ENCODE measurements around the gene CEP164. TPM values are rescaled to one million over a fixed set of nuclear protein-coding genes. Genes with fewer than 3 reads are reported as not detected.

CEP164 gene
- total RNA-seq, 2 experiments from 2014 or later, result 29.3 to 32.6 TPM

GRCh38 chr11:117334896-117335295, 7.2 kb downstream of the CEP164 start:
- Mint-ChIP-seq H3K27me3 (no peaks in the 10 kb centered on the region), H3K27ac (no peak overlapping the region), H3K36me3 (peaks cover 9% of the 10 kb centered on the region), H3K4me3 (no peak overlapping the region), H3K4me1 (ENCODE audit: low read depth) (peaks cover 3% of the 10 kb centered on the region), H3K9me3 (no peaks in the 10 kb centered on the region)
- intact Hi-C loops (cut with micrococcal nuclease), result no loop called here
- no peak for DNase-seq
- ChIA-PET POLR2A (no interaction called here), CTCF (no interaction called here)

GRCh38 chr11:117335399-117335798, 7.7 kb downstream of the CEP164 start:
- no peak for DNase-seq
- no peak overlapping the region for H3K27ac Mint-ChIP-seq
- ChIA-PET POLR2A (interaction anchor here (1.0 kb wide), 1 partner anchor 20 kb away, joined by 4 read pairs; the partner anchor contains the start of gene BACE1), CTCF (no interaction called here)
- H3K9me3 Mint-ChIP-seq, result no peaks in the 10 kb centered on the region
- no peak overlapping the region for H3K4me3 Mint-ChIP-seq
- peaks cover 11% of the 10 kb centered on the region for H3K36me3 Mint-ChIP-seq
- intact Hi-C loops (cut with micrococcal nuclease), result no loop called here
- no peaks in the 10 kb centered on the region for H3K4me1 Mint-ChIP-seq (ENCODE audit: low read depth)
- no peaks in the 10 kb centered on the region for H3K27me3 Mint-ChIP-seq

GRCh38 chr11:117337076-117337475, 9.4 kb downstream of the CEP164 start:
- H3K27me3 Mint-ChIP-seq, result no peaks in the 10 kb centered on the region
- no peaks in the 10 kb centered on the region for H3K4me1 Mint-ChIP-seq (ENCODE audit: low read depth)
- no peak overlapping the region for H3K27ac Mint-ChIP-seq
- CTCF ChIA-PET, result no interaction called here
- H3K4me3 Mint-ChIP-seq, result no peak overlapping the region
- no peak for DNase-seq
- H3K9me3 Mint-ChIP-seq, result no peaks in the 10 kb centered on the region
- POLR2A ChIA-PET, result no interaction called here
- peaks cover 20% of the 10 kb centered on the region for H3K36me3 Mint-ChIP-seq
- intact Hi-C loops (cut with micrococcal nuclease), result no loop called here

DNA sequence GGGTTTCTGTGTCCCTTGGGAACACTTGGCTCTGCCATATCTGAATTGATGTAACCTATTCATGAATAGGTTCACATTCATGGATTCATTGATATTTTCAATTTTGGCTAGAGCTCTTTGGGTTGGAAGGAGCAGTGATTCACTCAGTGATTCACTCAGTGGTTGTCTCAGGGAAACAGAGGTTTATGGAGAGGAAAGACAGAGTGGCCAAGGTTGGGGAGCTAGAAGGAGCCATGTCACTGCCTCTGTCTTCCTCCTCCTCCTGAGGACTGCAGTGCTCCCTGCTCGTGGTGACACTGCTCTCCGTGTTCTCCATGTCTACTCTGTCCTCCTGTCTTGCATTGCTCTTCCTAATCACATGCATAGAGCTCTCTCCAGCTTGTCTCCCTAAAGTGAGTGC, 17.4 kb downstream of the CEP164 start:
- Mint-ChIP-seq H3K9me3 (no peaks in the 10 kb centered on the region), H3K4me1 (ENCODE audit: low read depth) (no peaks in the 10 kb centered on the region), H3K4me3 (no peak overlapping the region), H3K27ac (no peak overlapping the region), H3K27me3 (no peaks in the 10 kb centered on the region), H3K36me3 (peaks cover 25% of the 10 kb centered on the region)
- ChIA-PET CTCF (interaction anchor here (0.7 kb wide), 1 partner anchor 375 kb away, joined by 3 read pairs; no protein-coding TSS in a partner anchor), POLR2A (interaction anchor here (0.6 to 0.9 kb wide), 2 partner anchors 23 to 954 kb away, joined by 3 to 5 read pairs; no protein-coding TSS in a partner anchor)
- DNase-seq, result no peak
- intact Hi-C loops (cut with micrococcal nuclease), result no loop called here

- ChIA-PET POLR2A (no interaction called here), CTCF (no interaction called here)
- H3K36me3 Mint-ChIP-seq, result peaks cover 16% of the 10 kb centered on the region
- H3K27ac Mint-ChIP-seq, result no peak overlapping the region
- no peak overlapping the region for H3K4me3 Mint-ChIP-seq
- no peaks in the 10 kb centered on the region for H3K9me3 Mint-ChIP-seq
- no peak for DNase-seq
- intact Hi-C loops (cut with micrococcal nuclease), result no loop called here
- H3K27me3 Mint-ChIP-seq, result no peaks in the 10 kb centered on the region
- no peaks in the 10 kb centered on the region for H3K4me1 Mint-ChIP-seq (ENCODE audit: low read depth)
Observed at GRCh38 chr11:117354550-117354949, 26.9 kb downstream of the CEP164 start.

GRCh38 chr11:117356126-117356890, 28.7 kb downstream of the CEP164 start:
- no peaks in the 10 kb centered on the region for H3K27me3 Mint-ChIP-seq
- CTCF ChIA-PET, result no interaction called here
- H3K36me3 Mint-ChIP-seq, result peaks cover 16% of the 10 kb centered on the region

DNA sequence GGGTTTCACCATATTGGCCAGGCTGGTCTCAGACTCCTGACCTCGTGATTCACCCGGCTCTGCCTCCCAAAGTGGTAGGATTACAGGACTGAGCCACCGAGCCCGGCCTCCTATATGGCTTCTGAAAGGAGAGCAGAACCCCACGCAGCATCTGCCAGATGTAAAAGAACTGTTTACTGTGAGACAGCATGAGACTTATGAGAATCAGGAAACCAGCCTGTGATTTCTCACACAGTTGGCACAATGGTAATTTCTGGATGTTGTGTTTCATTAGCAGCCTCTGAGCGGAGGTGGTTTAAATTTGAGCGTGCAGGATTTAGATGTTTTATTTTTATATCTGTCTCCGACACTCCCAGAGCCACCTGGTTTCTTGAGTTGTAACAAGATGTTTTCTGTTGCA, 33.8 kb downstream of the CEP164 start:
- intact Hi-C loops (cut with micrococcal nuclease), result no loop called here
- H3K27me3 Mint-ChIP-seq, result no peaks in the 10 kb centered on the region
- H3K4me3 Mint-ChIP-seq, result no peak overlapping the region
- H3K36me3 Mint-ChIP-seq, result peaks cover 13% of the 10 kb centered on the region
- H3K9me3 Mint-ChIP-seq, result no peaks in the 10 kb centered on the region
- CTCF ChIA-PET, result no interaction called here
- no peak for DNase-seq
- no peak overlapping the region for H3K27ac Mint-ChIP-seq
- H3K4me1 Mint-ChIP-seq (ENCODE audit: low read depth), result no peaks in the 10 kb centered on the region
- POLR2A ChIA-PET, result no interaction called here

More at GRCh38 chr11:117356126-117356890, 28.7 kb downstream of the CEP164 start:
- H3K27ac Mint-ChIP-seq, result no peak overlapping the region
- no peak for DNase-seq
- POLR2A ChIA-PET, result no interaction called here
- no peaks in the 10 kb centered on the region for H3K4me1 Mint-ChIP-seq (ENCODE audit: low read depth)
- intact Hi-C loops (cut with micrococcal nuclease), result no loop called here
- no peaks in the 10 kb centered on the region for H3K9me3 Mint-ChIP-seq
- H3K4me3 Mint-ChIP-seq, result no peak overlapping the region

GRCh38 chr11:117366248-117366647, 38.6 kb downstream of the CEP164 start:
- CTCF ChIA-PET, result no interaction called here
- H3K4me1 Mint-ChIP-seq (ENCODE audit: low read depth), result no peaks in the 10 kb centered on the region
- no peak for DNase-seq
- no peak overlapping the region for H3K4me3 Mint-ChIP-seq
- POLR2A ChIA-PET, result no interaction called here
- intact Hi-C loops (cut with micrococcal nuclease), result no loop called here
- no peaks in the 10 kb centered on the region for H3K27me3 Mint-ChIP-seq
- peaks cover 28% of the 10 kb centered on the region for H3K36me3 Mint-ChIP-seq
- no peaks in the 10 kb centered on the region for H3K9me3 Mint-ChIP-seq
- H3K27ac Mint-ChIP-seq, result no peak overlapping the region

DNA sequence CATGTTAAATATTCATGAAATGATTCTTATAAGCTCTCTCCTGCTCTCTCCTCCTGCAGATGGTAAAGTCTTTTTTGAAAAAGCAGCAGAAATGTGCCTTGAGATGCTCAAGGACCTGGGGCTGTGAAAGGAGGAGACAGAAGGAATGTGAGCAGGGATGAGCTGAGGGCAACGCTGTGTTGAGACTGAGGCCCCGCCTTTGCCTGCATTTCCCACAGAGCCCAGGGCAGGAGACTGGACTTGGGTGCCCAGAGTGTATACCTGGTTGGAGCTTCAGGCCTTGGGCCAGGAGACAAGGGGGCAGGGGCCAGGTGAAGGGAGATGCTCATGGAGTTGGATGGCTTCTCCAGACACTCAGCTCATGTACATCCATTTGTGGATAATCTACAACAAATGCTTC, 39.2 kb downstream of the CEP164 start:
- POLR2A ChIA-PET, result no interaction called here
- Mint-ChIP-seq H3K9me3 (no peaks in the 10 kb centered on the region), H3K4me3 (no peak overlapping the region), H3K36me3 (peaks cover 33% of the 10 kb centered on the region), H3K27ac (no peak overlapping the region), H3K27me3 (no peaks in the 10 kb centered on the region), H3K4me1 (ENCODE audit: low read depth) (no peaks in the 10 kb centered on the region)
- no peak for DNase-seq
- intact Hi-C loops (cut with micrococcal nuclease), result no loop called here
- CTCF ChIA-PET, result no interaction called here

- intact Hi-C loops (cut with micrococcal nuclease), result no loop called here
- H3K36me3 Mint-ChIP-seq, result peaks cover 39% of the 10 kb centered on the region
- no peak overlapping the region for H3K27ac Mint-ChIP-seq
- H3K4me1 Mint-ChIP-seq (ENCODE audit: low read depth), result no peaks in the 10 kb centered on the region
- POLR2A ChIA-PET, result no interaction called here
- DNase-seq, result no peak
- no peaks in the 10 kb centered on the region for H3K27me3 Mint-ChIP-seq
- H3K4me3 Mint-ChIP-seq, result no peak overlapping the region
- H3K9me3 Mint-ChIP-seq, result no peaks in the 10 kb centered on the region
- CTCF ChIA-PET, result no interaction called here
Observed at GRCh38 chr11:117369534-117369933, 41.9 kb downstream of the CEP164 start.

DNA sequence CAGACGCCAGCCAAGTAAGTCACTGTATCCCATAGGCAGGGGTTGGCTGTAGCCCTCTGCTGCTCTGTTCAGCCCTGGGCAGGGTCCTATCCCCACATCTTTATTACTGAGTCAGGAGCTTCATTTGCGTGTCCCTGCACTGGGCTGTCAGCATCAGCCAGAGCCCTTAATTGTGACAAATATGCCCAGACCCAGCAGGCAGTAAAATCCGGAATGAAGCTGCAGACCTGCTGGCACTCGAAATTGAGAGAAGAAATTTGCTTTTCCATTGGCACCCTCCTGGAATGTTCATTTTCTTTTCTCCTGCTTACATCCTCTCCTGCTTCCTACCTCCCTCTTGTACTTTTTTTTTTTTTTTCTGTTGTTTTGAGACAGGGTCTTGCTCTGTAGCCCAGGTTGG, 43.8 kb downstream of the CEP164 start:
- DNase-seq, result no peak
- ChIA-PET CTCF (interaction anchor here (1.0 kb wide), 1 partner anchor 55 kb away, joined by 3 read pairs; no protein-coding TSS in a partner anchor), POLR2A (no interaction called here)
- intact Hi-C loops (cut with micrococcal nuclease), result no loop called here
- H3K27me3 Mint-ChIP-seq, result no peaks in the 10 kb centered on the region
- no peaks in the 10 kb centered on the region for H3K4me1 Mint-ChIP-seq (ENCODE audit: low read depth)
- no peaks in the 10 kb centered on the region for H3K9me3 Mint-ChIP-seq
- no peak overlapping the region for H3K27ac Mint-ChIP-seq
- peaks cover 37% of the 10 kb centered on the region for H3K36me3 Mint-ChIP-seq
- H3K4me3 Mint-ChIP-seq, result no peak overlapping the region

- no peaks in the 10 kb centered on the region for H3K9me3 Mint-ChIP-seq
- no peak overlapping the region for H3K4me3 Mint-ChIP-seq
- H3K4me1 Mint-ChIP-seq (ENCODE audit: low read depth), result no peaks in the 10 kb centered on the region
- DNase-seq, result no peak
- H3K27ac Mint-ChIP-seq, result no peak overlapping the region
- ChIA-PET CTCF (interaction anchor here (1.8 kb wide), 1 partner anchor 52 kb away, joined by 5 read pairs; no protein-coding TSS in a partner anchor), POLR2A (no interaction called here)
- peaks cover 32% of the 10 kb centered on the region for H3K36me3 Mint-ChIP-seq
- intact Hi-C loops (cut with micrococcal nuclease), result no loop called here
- H3K27me3 Mint-ChIP-seq, result no peaks in the 10 kb centered on the region
Observed at GRCh38 chr11:117374316-117375055, 46.8 kb downstream of the CEP164 start.

DNA sequence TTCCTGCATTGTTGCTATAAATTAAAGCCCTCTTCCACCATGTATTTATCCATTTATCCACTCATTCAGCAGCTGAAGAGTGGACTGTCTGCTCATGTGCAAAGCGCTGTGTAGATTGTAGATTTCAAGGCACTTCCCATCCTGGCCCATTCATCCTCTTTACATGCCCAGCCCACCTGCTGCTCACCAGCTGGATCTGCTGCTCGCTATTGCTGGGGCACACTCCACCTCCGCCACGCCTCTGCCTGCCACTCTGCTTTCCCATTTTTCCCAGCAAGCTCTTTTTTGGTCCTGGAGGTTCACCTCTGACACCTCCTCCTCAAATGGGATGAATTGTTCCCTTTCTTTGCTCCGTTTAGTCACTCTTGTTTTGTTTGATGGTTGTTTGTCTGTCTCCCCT, 48.3 kb downstream of the CEP164 start:
- POLR2A ChIA-PET, result no interaction called here
- intact Hi-C loops (cut with micrococcal nuclease), result no loop called here
- no peaks in the 10 kb centered on the region for H3K9me3 Mint-ChIP-seq
- peaks cover 34% of the 10 kb centered on the region for H3K36me3 Mint-ChIP-seq
- H3K4me1 Mint-ChIP-seq (ENCODE audit: low read depth), result no peaks in the 10 kb centered on the region
- no peaks in the 10 kb centered on the region for H3K27me3 Mint-ChIP-seq
- no peak overlapping the region for H3K4me3 Mint-ChIP-seq
- DNase-seq, result no peak
- CTCF ChIA-PET, result no interaction called here
- no peak overlapping the region for H3K27ac Mint-ChIP-seq

All from activated CD4-positive, alpha-beta memory T cell treated with anti-CD3 and anti-CD28 coated beads for 36 hours (primary cell).